Heart right ventricle (tissue), 16 donors: Measurements from ENCODE around the gene CCDC201. TPM values are rescaled to one million over a fixed set of nuclear protein-coding genes. Genes with fewer than 3 reads are reported as not detected.

Experiments used
- ATAC-seq, 8 donors: fragments of 200-7000 bp; cut with Tn5 transposase; one replicate each; pipeline ENCODE4 v1.9.1; 2020; ENCODE audit warnings: mild to moderate bottlenecking in 8 of 8, moderate library complexity in 8 of 8, moderate number of reproducible peaks in 1 of 8
- DNase-seq, 2 donors: peaks; one replicate each; pipeline ENCODE4 v3.0.0-alpha.2; 2020
- H3K27ac ChIP-seq, 10 donors: fragments of 200-600 bp; sonication (generic) in 2 of 10; one replicate each; pipeline versions ENCODE4 v1.5.0 to v1.8.0; 2020 to 2022; ENCODE audit warnings: mild to moderate bottlenecking in 3 of 10
- H3K27me3 ChIP-seq, 7 donors: fragments of 200-600 bp; one replicate each; pipeline ENCODE4 v1.8.0; 2021 to 2022; ENCODE audit warnings: mild to moderate bottlenecking in 2 of 7
- H3K36me3 ChIP-seq, 9 donors: fragments of 200-600 bp; sonication (generic) in 1 of 9; one replicate each; pipeline versions ENCODE4 v1.5.0 to v1.8.0; 2020 to 2022; ENCODE audit warnings: mild to moderate bottlenecking in 2 of 9
- H3K4me1 ChIP-seq, 9 donors: fragments of 200-600 bp; sonication (generic) in 1 of 9; one replicate each; pipeline versions ENCODE4 v1.5.0 to v1.8.0; 2020 to 2022; ENCODE audit warnings: mild to moderate bottlenecking in 4 of 9
- H3K4me3 ChIP-seq, 10 donors: fragments of 200-600 bp; sonication (generic) in 2 of 10; one replicate each; pipeline versions ENCODE4 v1.5.0 to v1.8.0; 2020 to 2022; ENCODE audit warnings: mild to moderate bottlenecking in 7 of 10, moderate library complexity in 2 of 10
- H3K9me3 ChIP-seq, 11 donors: fragments of 200-600 bp in 10 of 11; sonication (generic) in 2 of 11; one replicate each; pipeline versions ENCODE4 v1.5.0 to v1.8.0; 2013 to 2022; ENCODE audit warnings: mild to moderate bottlenecking in 2 of 11, control low read depth in 1 of 11, moderate library complexity in 1 of 11
- WGBS, 2 donors: extraction: QIAGEN DNeasy Blood & Tissue Kit; methylation state at CpG; one replicate each; pipeline ENCODE4 v1.1.7; 2013; ENCODE audit warnings: inconsistent platforms in 1 of 2; 5-methylcytosine and 5-hydroxymethylcytosine counted together
- intact Hi-C, 10 donors: fragments of 100-400 bp; cut with DNase I; formaldehyde crosslinking; loops; one replicate each; pipeline versions ENCODE4 v1.11.1 to v1.14.2; 2022
- polyA plus RNA-seq, 2 donors: library from polyadenylated mRNA; stranded (reverse); fragments of 200-250 nt; gene quantifications; one replicate each; pipeline ENCODE4 v1.2.3, GENCODE V29; 2013
- total RNA-seq, 10 donors: library from RNA; stranded (reverse); fragmentation: NEBNext Ultra II Directional in 3 of 10; extraction: Animal tissue kit (Norgen Biotek cat#: 25700) in 3 of 10; gene quantifications; one replicate each; pipeline versions ENCODE4 v1.2.1 to v1.2.4, GENCODE V29; 2021 to 2023
- TF ChIP-seq, protein P1 (sequence below), 9 donors: fragments of 200-600 bp; sonication (generic) in 2 of 9; IDR thresholded peaks; one replicate each; pipeline versions ENCODE4 v1.5.0 to v1.8.0; 2021 to 2022; ENCODE audit warnings: antibody characterized with exemption in 9 of 9, mild to moderate bottlenecking in 5 of 9, moderate library complexity in 1 of 9
- donor health status: Arrhythmogenic right ventricular cardiomyopathy.
- donor health status: ischemic (EF 13 %, LVEDD 7.1; RV severe dilation, severe dysfunction).
- donor health status: healthy with polysubstance abuse.
- donor health status: DM: no; HTN: yes; CAD: no.
- donor health status: DM: no; HTN: no; CAD: no.
- donor health status: ischemic (EF 25% LVEDD 6.9; RV normal size, moderate dysfunction).
- donor health status: ischemic (EF 25% LVEDD 5.7; RV mildly dilated, moderate dysfunction).
- donor health status: healthy.
- donor health status: DM: yes; HTN: yes; CAD: no.
- donor health status: Ischemic cardiomyopathy.
- donor health status: ischemic (EF 35%, LVEDD 5.7; RV mildly dilated, moderate dysfunction).
- donor health status: nonischemic (EF 11% LVEDD 7.7; RV severe dilation, severe dysfunction).
- donor health status: DM: yes; HTN: yes; CAD: no.
- donor health status: PGD.
- donor health status: ischemic (EF 29% LVEDD 5.4; RV normal size, mild dysfunction).
- donor health status: nonischemic (EF 23%, LVEDD 6.1; RV moderate dilation, normal function).

CCDC201 gene
- total and polyA plus RNA-seq, 12 donors: not detected

DNA sequence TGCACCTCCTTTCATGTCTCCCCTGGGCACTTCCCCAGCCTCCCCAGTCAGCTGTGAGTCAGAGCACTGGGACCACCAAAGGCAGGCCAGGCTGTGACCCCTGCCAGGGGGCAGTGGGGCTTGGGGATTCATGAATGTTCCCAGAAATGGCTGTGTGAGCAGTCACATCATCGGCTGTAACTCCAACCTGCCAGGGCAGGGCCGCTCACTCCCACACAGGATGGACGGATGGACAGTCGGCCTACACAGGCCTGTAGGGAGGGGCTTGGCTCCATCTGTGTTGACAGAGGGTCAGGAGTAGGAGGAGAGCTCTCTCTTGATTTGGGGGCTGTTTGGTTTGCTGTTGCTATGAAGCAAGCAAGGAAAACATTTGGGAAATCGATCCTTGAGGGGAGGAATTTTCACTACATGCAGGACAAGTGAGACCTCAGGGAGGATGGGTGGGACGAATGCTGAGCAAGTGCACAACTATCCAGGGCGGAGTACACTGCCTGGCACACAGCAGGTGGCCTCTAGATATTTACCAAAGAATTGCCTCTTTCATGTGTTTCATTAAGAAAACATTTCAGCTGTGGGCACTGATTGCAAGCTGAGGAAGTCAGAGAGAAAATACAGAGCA lies 12.5 kb upstream of the CCDC201 start:
- intact Hi-C loops: no loop called here
- H3K4me3 ChIP-seq: no peak overlapping the region
- H3K9me3 ChIP-seq: no peaks in the 10 kb centered on the region
- WGBS, 2 donors: 65 to 75% methylated on average over 7 of the region's 7 CpGs
- H3K36me3 ChIP-seq: no peaks in the 10 kb centered on the region
- TF ChIP-seq, protein P1, sequence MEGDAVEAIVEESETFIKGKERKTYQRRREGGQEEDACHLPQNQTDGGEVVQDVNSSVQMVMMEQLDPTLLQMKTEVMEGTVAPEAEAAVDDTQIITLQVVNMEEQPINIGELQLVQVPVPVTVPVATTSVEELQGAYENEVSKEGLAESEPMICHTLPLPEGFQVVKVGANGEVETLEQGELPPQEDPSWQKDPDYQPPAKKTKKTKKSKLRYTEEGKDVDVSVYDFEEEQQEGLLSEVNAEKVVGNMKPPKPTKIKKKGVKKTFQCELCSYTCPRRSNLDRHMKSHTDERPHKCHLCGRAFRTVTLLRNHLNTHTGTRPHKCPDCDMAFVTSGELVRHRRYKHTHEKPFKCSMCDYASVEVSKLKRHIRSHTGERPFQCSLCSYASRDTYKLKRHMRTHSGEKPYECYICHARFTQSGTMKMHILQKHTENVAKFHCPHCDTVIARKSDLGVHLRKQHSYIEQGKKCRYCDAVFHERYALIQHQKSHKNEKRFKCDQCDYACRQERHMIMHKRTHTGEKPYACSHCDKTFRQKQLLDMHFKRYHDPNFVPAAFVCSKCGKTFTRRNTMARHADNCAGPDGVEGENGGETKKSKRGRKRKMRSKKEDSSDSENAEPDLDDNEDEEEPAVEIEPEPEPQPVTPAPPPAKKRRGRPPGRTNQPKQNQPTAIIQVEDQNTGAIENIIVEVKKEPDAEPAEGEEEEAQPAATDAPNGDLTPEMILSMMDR (IDR thresholded peaks at IDR 0.05): no peak
- H3K27me3 ChIP-seq: peaks cover 7 to 70% (median 59%) of the 10 kb centered on the region in 7 donors
- DNase-seq (no peak), ATAC-seq (no peak)
- peaks cover 0 to 14% (median 10%) of the 10 kb centered on the region in 9 donors for H3K4me1 ChIP-seq
- H3K27ac ChIP-seq: no peak overlapping the region

DNA sequence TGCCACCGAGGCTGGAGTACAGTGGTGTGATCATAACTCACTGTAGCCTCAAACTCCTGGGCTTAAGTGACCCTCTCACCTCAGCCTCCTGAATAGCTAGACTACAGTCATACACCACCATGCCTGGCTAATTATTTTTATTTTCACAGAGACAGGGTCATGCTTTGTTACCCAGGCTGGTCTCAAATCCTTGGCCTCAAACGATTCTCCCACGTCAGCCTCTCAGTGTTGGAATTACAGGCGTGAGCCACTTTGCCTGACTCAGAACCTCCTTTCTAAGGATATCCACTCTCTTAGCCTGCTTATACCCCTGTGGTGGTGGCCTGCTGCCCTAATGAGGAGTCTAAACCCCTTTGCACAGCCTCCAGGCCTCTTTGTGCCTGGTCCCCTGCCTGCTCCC lies 11.3 kb upstream of the CCDC201 start:
- DNase-seq (no peak), ATAC-seq (no peak)
- peaks cover 7 to 59% (median 48%) of the 10 kb centered on the region in 7 donors for H3K27me3 ChIP-seq
- H3K4me3 ChIP-seq: no peak overlapping the region
- TF ChIP-seq, protein P1 (IDR thresholded peaks at IDR 0.05): no peak
- intact Hi-C loops: no loop called here
- H3K9me3 ChIP-seq: peaks cover 0 to 4% (median 1%) of the 10 kb centered on the region in 11 donors
- no peaks in the 10 kb centered on the region for H3K36me3 ChIP-seq
- H3K4me1 ChIP-seq: peaks cover 0 to 14% (median 10%) of the 10 kb centered on the region in 9 donors
- WGBS, 2 donors: 80 to 90% methylated on average over 4 of the region's 4 CpGs
- H3K27ac ChIP-seq: no peak overlapping the region

DNA sequence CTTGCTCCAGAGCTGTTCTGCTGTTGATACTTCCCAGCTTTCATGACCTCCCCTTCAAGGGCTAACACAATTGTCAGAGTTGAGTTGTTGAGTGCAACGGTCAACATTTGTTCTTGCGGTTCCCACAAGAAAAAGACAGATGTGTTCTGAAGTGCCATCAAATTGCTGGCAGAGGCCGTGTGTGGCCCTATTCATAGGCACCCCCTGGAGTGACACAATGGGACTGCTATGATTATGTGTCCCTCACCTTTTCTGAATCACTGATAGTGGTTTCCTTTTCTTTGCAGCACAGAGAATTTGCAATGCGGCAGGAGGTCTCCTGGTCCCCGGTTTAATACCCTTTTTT lies 9.6 kb upstream of the CCDC201 start:
- Histone ChIP-seq H3K4me3 (no peak overlapping the region), H3K36me3 (no peaks in the 10 kb centered on the region), H3K27me3 (peaks cover 0 to 42% (median 31%) of the 10 kb centered on the region in 7 donors), H3K27ac (no peak overlapping the region), H3K9me3 (peaks cover 0 to 19% (median 12%) of the 10 kb centered on the region in 11 donors), H3K4me1 (no peaks in the 10 kb centered on the region)
- ATAC-seq (no peak), DNase-seq (no peak)
- TF ChIP-seq, protein P1 (IDR thresholded peaks at IDR 0.05): no peak
- 78 to 79% methylated on average over 5 of the region's 5 CpGs for WGBS, 2 donors
- intact Hi-C loops: no loop called here

DNA sequence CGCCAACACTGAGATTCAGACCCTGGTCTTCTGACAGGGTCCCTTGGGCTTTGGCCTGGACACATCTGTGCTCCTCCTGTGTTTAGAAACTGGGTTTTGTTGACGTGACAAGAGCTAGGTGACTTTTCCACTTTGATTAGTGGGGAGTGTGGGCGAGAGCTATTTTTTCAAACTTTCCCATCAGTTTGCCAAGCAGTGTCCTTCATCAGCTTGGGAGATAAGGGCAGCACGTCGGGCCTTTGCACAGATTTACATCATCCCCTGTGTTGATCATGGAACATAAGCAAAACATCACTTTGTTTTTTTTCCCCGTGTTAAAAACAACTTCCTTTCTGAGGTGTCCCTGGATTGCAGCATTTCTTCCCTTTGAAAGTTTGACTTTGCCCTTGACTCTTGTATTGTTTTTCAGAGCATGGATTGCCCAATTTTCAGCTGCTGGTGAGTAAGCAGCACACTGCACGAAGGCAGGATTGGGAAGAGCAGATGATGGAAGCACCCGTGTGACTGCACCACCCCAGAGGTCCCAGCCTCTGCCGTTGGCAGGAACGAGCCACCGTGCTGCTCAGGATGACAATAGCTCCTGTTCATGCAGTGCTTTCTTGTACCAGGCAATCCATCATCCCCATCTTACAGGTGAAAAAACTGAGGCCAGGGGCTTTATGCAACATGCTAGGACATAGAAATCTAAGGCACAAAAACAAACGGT lies 9.0 kb upstream of the CCDC201 start:
- Histone ChIP-seq H3K4me1 (no peaks in the 10 kb centered on the region), H3K9me3 (peaks cover 0 to 19% (median 12%) of the 10 kb centered on the region in 11 donors), H3K27me3 (peaks cover 0 to 37% (median 26%) of the 10 kb centered on the region in 7 donors), H3K4me3 (no peak overlapping the region), H3K36me3 (no peaks in the 10 kb centered on the region), H3K27ac (no peak overlapping the region)
- intact Hi-C loops: no loop called here
- no peak for ATAC-seq
- WGBS, 2 donors: 67 to 75% methylated on average over 12 of the region's 12 CpGs
- DNase-seq: no peak
- TF ChIP-seq, protein P1 (IDR thresholded peaks at IDR 0.05): no peak
